HG03565 (cell line): ENCODE measurements around the gene HMG20B.
"Not testable (repeated sequence)": the region's sequence is repeated elsewhere in the genome, so short reads cannot be mapped to it uniquely, and the experiment has no call there.

Experiments used
- ATAC-seq: cut with Tn5 transposase; IDR thresholded peaks from one replicate; pipeline ENCODE4 v1.9.1; 2021; ENCODE audit warnings: mild to moderate bottlenecking, moderate library complexity; ENCODE audit not compliant: unreplicated experiment

The HMG20B gene

GRCh38 chr19:3555653-3556422 lies 16.9 kb upstream of the HMG20B start:
- no peak for ATAC-seq

- no peak for ATAC-seq
Observed at GRCh38 chr19:3556423-3556977, 16.2 kb upstream of the HMG20B start.

GRCh38 chr19:3556978-3557460 lies 15.7 kb upstream of the HMG20B start:
- no peak for ATAC-seq

- peak; percentile 71 for ATAC-seq
Observed at GRCh38 chr19:3557461-3558248, 15.1 kb upstream of the HMG20B start, which contains the start of gene MFSD12. Gene MFSD12, minus strand, starts transcription at chr19:3557586. Its CDS starts 183 bp downstream, at chr19:3557403.

- ATAC-seq = no peak
Observed at GRCh38 chr19:3563709-3564524, 8.8 kb upstream of the HMG20B start.

GRCh38 chr19:3565139-3565538 lies 7.6 kb upstream of the HMG20B start:
- no peak for ATAC-seq

GRCh38 chr19:3570042-3570441 lies 2.7 kb upstream of the HMG20B start:
- ATAC-seq = not testable (repeated sequence)

- no peak for ATAC-seq
Observed at GRCh38 chr19:3570606-3571011, 2.1 kb upstream of the HMG20B start.

- ATAC-seq = peak; percentile 86
Observed at GRCh38 chr19:3572132-3572854, 451 bp upstream of the HMG20B start.

GRCh38 chr19:3573162-3573857 lies 566 bp downstream of the HMG20B start:
- ATAC-seq = peak; percentile 5

- ATAC-seq = no peak
Observed at GRCh38 chr19:3573858-3574637, 1.3 kb downstream of the HMG20B start.

- ATAC-seq = no peak
Observed at GRCh38 chr19:3575260-3575741, 2.6 kb downstream of the HMG20B start.

- no peak for ATAC-seq
Observed at GRCh38 chr19:3575949-3576673, 3.4 kb downstream of the HMG20B start.

GRCh38 chr19:3576696-3577443 lies 4.1 kb downstream of the HMG20B start:
- no peak for ATAC-seq

GRCh38 chr19:3577723-3578344 lies 5.1 kb downstream of the HMG20B start:
- no peak for ATAC-seq

GRCh38 chr19:3578390-3578789 lies 5.6 kb downstream of the HMG20B start:
- no peak for ATAC-seq
